ENCODE measurements around the gene SMOC2.

- TF ChIP-seq CTCF (optimal IDR thresholded peaks at IDR 0.05 in 1 of 3, IDR thresholded peaks at IDR 0.05 in 1 of 3, conservative IDR thresholded peaks at IDR 0.05 in 1 of 3; ENCODE audit: extremely low read depth in 1 of 3, insufficient read depth in 2 of 3, low read length in 3 of 3), result no peak
- TF ChIP-seq EZH2 (IDR thresholded peaks at IDR 0.05; ENCODE audit: low read length), result no peak
Observed at GRCh38 chr6:168660400-168660945, 219.5 kb downstream of the SMOC2 start.
